Mammary epithelial cell (primary cell): ENCODE data around the gene ZNF180.
A peak's percentile ranks its signal among the peaks of the same experiment; 100 is the strongest.

ENCODE experiments used
- CTCF ChIP-seq, 2 donors: IDR thresholded peaks in 1 of 2; conservative IDR thresholded peaks in 1 of 2; 2 replicates each; pipeline ENCODE4 v1.5.1; 2011 to 2012; ENCODE audit warnings: inconsistent platforms in 2 of 2, low read length in 2 of 2, mild to moderate bottlenecking in 2 of 2, control low read depth in 1 of 2, low read depth in 1 of 2; ENCODE audit not compliant: insufficient read depth in 1 of 2; ENCODE audit errors: extremely low read depth in 1 of 2
- EZH2 ChIP-seq: IDR thresholded peaks from 2 replicates; pipeline ENCODE4 v1.6.1; 2012; ENCODE audit warnings: low read length, inconsistent platforms, borderline replicate concordance

DNA sequence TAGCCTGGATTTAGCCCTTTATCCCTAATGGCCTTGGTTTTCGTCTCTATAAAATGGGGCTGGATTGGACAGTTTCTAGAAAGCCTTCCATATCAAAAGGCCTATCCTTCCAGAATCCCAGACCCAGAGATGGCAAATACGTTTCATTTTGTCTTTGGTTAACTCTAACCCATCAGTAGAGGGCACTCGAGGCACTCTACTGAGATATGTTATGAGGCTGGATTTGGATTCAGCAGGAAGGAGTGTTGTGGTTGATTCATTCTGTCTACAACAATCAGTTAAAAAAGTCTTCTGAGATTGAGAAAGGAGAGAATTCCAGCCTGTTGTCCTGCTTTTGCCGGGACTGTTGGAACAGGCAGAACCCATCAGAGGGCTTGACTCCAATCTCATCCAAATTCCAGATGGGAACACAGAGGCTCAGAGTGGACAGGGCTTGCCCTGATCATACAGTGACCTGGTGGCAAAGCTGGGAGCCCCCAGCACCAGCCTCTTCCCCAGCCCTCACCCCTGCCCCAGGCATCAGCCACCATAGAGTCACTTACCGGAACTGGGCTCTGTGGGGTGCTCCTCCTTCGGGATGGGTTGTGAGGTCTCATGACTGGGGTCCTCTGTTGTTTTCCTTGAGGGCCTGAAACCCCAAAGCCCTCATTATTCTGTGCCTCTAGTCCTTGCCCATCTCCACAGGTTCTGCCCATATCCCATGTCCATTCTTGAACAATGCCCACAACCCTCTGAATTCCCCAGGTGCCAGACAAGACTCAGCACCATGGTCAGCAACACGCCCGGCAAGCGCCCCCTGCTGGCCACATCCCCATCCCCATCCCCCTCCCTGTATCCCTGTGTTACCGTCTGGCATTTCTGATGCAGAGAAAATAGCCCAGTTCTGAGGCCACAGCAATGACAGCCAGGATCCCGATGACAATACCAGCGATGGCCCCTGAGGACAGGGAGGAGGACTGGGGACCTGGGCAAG lies 12.3 kb upstream of the ZNF180 start:
- TF ChIP-seq CTCF (conservative IDR thresholded peaks at IDR 0.05 in 1 of 2, IDR thresholded peaks at IDR 0.05 in 1 of 2; ENCODE audit: extremely low read depth in 1 of 2, insufficient read depth in 1 of 2, low read depth in 1 of 2, low read length in 2 of 2) (peak; percentile 69 to 89), EZH2 (no peak)
